ENCODE data around the gene DHRS9.

GRCh38 chr2:169036736-169037440 lies 32.5 kb upstream of the DHRS9 start:
- TF ChIP-seq POLR2A (IDR thresholded peaks at IDR 0.05; ENCODE audit: low read depth, low read length) = no peak
- TF ChIP-seq POLR2AphosphoS5 (IDR thresholded peaks at IDR 0.05; ENCODE audit: low read depth, low read length) = no peak

Data from GM12892 (cell line).